Medulla oblongata (tissue), 1 donor: ENCODE results near the gene PPP1R12B.
"Not testable (repeated sequence)": the region's sequence is repeated elsewhere in the genome, so short reads cannot be mapped to it uniquely, and the experiment has no call there.

ENCODE experiments used
- DNase-seq: peaks from one replicate; pipeline ENCODE4 v3.0.0-alpha.2; 2015; ENCODE audit errors: extremely low spot score

The PPP1R12B gene

DNA sequence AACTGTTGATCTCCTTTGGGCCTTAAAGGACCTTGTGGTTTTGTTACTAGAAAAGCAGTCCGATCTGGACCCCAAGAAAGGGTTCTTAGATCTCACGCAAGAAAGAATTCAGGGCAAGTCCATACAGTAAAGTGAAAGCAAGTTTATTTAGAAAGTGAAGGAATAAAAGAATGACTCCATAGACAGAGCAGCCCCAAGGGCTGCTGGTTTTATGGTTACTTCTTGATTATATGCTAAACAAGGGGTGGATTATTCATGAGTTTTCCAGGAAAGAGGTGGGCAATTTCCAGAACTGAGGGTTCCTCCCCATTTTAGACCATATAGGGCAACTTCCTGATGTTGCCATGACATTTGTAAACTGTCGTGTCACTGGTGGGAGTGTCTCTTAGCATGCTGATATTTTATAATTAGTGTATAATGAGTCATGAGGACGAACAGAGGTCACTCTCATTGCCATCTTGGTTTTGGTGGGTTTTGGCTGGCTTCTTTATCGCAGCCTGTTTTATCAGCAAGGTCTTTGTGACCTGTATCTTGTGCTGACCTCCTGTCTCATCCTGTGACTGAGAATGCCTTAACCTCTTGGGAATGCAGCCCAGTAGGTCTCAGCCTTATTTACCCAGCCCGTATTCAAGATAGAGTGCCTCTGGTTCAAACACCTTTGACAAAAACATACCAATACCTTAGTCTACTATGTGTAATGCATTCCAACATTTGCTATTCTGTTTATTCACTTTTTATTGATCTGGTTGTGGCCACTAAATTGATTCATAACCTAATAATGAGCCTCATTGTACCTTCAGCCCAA is 183.5 kb downstream of the PPP1R12B start:
- DNase-seq, result not testable (repeated sequence)

DNA sequence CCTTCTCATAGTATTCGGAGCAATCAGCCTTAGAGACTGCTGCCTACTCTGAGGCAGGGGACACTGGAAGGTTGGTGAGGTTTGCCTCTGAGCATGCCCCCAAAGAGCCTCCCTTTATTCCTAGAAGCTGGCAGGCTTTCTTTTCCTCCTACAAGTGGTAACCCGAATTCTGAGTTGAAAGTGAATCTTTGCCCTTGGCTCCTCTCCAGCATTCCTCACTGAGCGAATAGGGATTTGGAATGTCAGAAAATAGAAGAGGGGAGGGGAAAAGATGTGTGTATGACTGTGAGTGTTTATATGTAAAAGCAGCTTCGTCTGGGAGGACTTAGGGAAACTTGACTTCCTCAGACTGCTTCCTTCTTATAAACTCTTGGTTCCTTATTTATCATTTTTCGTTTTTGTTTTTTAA is 190.7 kb downstream of the PPP1R12B start:
- not testable (repeated sequence) for DNase-seq

DNA sequence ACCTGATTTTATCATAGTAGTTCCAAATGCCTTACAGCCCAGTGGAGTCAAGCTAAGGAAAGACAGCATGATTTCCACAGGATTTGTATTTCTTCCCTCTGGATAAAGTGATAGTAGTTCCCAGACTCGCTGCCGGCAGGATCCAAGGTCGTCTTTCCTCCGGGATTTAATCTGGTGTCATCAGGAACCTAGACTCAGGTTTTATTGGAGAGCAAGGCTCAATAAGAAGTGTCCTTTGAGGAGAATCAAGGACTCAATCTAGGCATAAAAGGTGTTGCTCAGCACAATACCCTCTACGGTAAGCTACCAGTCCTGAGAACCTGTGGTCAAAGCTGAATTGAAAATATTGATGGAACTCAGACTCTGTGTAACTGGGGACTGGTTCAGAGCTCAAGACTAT is 191.1 kb downstream of the PPP1R12B start:
- not testable (repeated sequence) for DNase-seq

DNA sequence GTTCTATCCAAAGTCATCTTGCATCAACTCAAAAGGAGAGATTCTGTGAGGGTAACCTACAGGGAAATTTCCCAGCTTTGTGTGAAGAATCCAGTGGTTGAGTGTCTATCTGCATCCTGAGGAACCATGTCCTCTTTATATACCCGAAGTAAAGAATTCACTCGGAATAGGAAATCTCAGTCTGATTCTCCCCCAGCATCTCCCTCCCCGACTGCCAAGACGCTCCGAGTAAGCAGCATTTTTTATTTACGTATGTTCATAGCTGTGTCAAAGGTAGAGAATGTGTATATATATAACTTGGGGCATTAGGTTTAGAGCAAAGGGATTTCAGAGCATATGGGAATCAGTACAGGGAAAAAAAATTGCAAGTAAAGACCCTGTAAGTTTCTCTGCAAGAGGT is 191.5 kb downstream of the PPP1R12B start:
- no peak for DNase-seq

DNA sequence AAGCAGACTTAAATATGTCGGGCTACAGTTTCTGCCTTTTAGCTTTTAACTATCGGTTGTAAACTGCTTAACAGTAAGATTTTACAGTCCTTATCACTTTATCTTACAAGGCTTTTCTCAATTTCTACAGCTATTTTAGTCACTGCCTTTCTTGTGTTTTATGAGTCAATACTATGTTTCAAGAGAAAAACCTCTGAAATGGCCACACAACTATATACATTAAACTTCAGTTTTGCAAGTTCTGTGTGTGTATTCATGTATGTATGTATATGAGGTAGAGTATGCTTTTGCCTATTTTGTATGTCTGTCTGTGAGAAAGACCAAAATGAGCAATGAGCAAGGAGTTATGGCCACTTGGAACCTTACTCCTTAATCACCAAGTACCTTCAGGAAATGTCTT is 191.9 kb downstream of the PPP1R12B start:
- no peak for DNase-seq

DNA sequence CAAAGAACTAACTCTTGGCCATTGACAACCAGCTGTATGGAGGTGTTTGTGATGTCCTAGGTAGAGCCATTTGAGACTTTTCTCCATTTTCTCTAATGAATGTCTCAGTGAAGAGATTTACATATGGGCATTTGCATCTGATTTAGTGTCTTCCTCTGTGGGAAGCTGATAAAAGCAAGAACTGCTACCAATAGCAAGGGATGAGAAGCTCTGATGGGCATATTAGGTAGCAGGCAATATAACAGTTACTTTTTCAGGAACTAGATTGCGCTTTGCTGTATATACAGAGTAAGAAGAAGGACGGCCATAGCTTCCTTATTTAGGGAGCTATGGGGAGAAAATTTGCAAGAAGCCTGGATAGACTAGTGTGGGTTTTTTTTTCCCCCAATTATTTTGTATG is 192.4 kb downstream of the PPP1R12B start:
- DNase-seq, result not testable (repeated sequence)

DNA sequence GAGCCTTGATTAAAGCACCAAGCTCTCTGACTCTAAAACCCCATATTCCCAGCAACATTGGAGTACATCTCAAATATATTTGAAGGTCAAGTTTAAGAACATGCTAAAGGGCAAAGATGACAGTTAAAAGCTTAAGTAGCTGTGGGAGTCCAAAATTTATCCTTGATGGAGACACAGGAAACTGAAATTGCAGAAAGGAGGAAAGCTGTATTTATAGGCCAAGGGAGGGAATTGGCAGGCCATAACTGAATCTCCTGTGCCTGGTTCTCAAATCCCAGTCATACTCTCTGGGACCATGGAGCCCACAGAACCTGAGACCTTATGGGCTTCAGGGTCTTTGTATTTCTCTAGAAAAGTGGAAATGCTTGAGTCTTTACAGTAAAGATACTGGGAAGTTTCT is 193.9 kb downstream of the PPP1R12B start:
- DNase-seq, result not testable (repeated sequence)

DNA sequence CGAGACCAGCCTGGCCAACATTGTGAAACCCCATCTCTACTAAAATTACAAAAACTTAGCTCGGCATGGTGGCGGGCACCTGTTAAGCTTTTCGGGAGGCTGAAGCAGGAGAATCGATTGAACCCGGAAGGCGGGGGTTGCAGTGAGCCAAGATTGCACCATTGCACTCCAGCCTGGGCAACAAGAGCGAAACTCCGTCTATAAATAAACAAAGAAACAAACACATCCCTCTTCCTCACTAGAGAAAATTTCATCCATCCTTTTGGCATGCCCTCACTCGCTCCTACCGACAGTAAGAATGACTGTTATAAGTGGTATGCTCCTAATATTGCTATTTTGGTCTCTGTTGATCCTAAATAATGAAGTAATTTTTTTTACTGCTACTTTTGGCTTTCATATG is 195.0 kb downstream of the PPP1R12B start:
- DNase-seq, result not testable (repeated sequence)

DNA sequence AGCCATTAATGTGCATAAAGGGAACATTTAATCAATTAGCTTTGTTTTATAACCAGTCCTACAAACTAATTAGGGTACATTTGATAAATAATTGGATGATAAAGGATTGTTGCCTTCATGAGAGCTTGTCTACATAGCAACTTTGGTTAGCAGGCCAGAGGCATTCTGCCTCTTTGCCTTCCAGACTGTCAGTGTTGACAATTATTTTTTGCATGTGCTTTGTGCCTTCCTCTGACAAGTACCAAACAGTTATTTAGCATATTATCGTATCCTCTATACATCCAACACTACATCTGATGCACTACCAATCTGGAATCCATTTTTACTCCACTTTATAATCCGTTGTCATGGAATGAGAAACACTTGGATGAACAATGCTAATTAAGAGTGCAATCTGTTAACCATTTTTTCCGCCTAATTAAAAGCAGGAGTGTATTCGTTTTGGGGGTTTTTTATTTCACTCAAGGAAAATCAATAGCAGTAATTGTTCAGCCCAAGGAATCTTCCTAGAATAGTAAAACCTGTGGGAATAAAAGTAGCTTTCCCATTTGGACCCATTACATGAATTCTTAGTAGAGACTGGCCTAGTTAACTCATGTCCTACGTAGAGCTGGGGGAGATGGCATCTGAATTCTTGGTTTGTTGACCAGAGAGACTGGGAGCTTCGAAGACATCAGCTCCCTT is 196.4 kb downstream of the PPP1R12B start:
- not testable (repeated sequence) for DNase-seq

DNA sequence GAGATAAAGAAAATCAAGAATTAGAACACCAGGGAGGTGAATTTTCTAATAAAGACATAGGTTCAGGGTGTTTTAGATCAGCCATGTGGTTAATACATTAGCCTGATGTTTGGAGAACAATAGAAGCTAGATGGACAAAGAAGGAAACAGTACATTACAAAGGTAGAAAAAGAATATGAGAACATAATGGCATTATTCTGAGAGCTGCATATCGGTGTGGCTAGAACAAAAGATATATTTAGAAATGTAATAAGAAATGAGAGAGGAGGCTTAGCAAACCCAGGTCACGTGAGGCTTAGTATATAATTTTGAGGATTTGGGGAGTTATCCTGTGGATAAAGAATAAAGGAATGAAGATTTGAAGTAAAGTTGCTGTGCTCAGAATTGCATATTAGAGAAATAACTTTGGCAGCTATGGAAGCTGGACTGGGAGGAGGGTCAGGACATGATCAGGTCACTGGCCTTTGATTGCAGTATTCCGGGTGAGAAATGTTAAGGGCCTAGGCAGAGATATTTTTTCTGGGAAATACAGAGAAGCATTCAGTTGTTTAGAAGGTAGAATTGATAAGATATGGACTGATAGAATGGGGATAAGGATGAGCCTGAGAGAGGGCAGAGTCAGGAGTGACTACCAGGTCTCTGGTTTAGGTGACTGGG is 197.3 kb downstream of the PPP1R12B start:
- DNase-seq, result not testable (repeated sequence)

DNA sequence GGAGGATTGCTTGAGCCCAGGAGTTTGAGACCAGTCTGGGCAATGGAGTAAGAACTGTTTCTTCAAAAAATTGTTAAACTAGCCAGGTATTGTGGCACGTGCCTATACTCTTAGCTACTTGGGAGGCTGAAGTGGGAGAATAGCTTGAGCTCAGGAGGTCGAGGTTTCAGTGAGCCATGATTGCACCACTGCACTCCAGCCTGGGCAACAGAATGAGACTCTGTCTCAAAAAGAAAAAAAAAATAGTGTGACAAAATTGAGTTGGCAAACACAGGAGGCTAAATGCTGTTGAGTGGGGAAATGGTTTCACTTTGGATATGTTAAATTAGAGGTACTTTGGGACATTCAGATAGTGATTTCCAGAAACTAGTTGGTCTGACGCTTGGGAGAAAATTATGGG is 197.9 kb downstream of the PPP1R12B start:
- not testable (repeated sequence) for DNase-seq

DNA sequence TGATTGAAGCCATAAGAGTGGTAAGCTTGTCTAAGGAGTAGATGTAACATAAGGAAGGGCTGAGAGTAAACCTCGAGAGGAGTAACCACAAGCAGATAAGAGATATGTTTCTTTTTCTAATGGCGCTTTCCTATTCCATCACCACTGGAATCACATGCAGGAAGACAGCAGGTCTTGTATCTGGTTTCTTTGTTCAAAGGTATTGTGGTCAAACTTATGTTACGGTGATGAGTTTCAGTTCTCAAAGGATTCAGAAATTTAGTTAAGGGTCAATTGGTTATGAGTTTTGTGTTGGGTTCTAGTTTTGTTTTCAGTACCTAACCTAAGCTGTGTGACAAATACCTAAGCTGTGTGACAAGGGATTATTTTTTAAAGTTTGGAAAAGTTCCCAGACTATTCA is 198.3 kb downstream of the PPP1R12B start:
- DNase-seq, result not testable (repeated sequence)

DNA sequence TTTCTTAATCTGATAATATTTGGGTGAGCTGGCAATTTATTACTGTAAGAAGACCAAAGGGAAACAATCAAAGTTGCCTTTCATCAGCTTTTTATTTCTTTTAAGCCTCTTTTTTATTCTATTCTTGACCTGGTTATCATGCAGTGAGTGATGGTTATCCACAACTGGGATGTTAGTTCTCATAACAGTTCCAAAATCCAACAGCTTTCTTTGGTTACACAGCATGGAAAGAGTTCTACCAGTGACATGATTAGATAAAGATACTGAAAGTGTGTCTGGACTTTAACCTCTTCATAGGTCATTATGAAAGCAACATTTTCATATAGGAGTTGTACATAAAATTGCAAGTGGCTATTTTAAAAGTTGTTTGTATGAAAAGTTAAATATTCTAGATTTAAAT is 198.7 kb downstream of the PPP1R12B start:
- DNase-seq, result no peak

DNA sequence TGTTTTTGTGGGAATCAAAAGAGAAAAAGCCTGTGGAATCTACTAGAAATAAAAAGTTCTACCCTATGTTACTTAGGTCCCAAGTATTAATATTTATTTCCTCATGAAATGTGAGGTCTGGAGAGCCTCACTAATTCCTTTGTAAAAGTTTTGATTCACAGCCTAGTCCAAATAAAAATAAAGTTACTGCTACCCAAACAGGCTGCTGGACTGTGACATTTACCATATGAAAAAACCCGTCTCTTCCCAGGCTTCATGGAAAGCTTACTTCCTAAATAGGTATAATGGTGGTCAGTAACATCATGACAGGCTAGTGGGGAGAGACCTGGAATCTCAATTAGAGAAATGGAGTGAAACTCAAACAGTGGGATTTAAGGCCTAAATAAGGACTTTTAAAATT is 201.6 kb downstream of the PPP1R12B start:
- not testable (repeated sequence) for DNase-seq

DNA sequence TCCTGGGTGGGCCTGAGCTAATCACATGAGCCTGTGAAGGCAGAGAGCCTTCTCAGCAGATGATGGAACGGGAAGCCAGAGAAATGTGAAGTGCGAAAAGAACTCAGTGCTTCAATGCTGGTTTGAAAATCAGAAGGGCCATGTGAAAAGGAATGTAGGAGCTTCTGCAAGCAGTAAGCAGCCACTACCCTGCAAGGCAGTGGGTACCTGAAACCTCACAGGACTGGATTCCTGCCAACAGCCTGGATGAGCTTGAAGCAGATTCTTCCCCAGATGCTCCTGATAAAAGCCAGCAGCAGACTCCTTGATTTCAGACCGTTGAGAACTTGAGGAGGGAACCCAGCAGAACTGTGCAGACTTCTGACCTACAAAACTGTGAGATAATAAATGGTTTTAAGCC is 203.2 kb downstream of the PPP1R12B start:
- DNase-seq, result no peak

DNA sequence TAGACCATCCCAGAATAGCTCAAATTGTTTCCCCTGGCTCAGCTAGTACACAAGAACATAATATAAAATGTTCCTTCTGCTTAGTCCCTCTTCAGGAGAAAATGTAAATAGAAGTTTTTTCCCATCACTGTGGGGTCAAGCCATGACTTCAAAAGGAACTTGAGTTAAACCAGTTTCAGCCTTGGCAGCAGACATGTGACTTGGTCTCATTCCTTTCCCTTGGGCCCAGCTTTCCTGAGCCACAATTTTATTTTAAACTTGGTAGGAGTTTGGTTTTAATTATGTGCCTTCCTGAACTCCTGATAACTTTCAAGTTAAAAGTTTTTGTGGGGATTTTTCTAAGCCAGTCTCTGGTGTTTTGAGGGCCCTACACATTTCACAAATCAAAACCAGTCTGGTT is 204.1 kb downstream of the PPP1R12B start:
- DNase-seq, result not testable (repeated sequence)

DNA sequence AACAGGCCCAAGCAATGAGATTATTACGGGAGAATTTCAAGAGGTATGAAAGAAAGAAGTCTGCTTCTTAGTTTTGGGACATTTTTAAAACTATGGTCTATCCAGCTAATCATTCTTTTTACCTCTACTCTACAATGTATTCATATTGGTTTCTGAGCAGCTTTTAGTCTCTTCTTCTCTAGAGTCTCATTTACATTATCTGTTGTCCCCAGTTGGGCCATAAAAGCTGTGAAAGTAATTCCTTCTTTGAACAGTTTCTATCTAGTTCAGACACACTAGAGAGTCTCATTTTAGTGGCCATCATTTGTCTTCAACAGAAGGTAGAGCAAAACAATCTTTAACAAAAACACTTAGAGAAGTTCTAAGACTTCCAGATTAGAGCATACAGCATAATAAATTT is 204.6 kb downstream of the PPP1R12B start:
- not testable (repeated sequence) for DNase-seq

DNA sequence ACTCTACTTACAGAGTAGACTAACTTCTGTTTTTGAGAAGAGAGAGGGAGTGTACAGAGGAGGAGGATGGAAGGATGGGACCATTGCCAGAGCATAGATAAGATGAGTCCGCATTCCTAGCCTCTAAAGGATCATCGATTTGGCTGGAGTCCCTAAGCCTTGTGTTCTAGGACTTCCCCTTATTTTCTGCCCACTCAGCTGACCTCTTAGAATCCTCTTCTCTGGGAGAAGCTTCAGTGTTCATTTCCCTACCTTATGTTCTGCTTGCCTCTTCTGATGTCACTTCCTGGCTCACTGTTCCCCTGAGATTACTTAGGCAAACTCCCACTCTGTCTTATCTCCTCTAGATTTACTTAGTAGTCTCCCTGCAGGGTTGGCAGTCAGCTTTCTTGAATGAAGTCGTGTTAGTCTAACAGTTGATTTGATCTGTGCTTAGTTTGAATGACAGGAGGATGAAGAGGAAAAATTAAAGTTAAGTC is 205.1 kb downstream of the PPP1R12B start:
- DNase-seq, result peak; percentile 77

DNA sequence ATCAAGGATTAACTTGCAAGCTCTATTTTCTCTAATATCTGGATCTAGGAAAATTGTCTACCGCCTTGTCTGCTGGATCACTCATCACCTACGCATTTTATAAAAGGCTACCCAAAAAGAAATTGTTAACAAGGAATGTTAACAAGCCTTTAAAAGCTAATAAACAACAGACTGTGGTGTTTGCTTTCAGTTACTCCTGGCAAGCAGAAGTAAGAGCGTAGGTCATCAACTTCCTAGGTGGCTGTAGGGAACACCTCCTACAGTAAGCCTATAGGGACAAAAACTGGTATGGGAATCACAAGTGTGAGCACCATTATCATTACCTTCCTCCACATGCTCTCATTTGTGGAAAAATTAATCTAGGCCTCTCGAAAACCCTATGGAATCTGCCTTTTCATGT is 206.1 kb downstream of the PPP1R12B start:
- DNase-seq, result not testable (repeated sequence)

DNA sequence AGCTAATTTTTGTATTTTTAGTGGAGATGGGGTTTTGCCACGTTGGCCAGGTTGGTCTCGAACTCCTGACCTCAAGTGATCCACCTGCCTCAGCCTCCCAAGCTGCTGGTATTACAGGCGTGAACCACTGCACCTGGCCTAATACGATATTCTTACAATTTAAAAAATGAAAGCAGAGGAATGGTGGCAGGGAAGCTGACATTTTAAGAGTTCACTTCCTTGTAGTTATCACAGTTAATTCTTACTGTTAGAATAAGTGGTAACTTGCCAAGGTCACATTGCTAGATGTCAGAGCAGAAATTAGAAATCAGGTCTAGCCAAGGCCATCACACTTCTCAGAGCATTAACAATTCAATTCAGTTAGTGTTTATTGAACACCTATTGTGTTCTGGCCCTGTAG is 207.5 kb downstream of the PPP1R12B start:
- DNase-seq, result not testable (repeated sequence)

DNA sequence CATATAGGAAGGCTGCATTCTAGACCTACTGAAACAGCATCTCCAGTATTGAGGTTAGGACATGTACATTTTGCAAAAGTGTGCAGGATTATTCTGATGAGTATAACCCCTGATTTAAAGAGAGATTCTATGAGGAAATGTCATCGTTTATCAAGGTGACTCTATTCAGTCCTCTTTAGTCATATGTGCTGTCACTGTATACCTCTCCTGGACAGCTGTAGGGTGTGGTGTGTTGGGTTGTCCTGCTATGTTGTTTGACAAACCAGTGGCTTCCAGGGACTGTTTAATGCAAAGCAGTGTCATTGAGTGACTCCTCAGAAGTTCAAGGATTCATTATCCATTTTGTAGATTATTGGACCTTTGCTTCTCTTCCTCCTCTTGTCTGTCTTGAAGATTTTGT is 209.2 kb downstream of the PPP1R12B start:
- not testable (repeated sequence) for DNase-seq

DNA sequence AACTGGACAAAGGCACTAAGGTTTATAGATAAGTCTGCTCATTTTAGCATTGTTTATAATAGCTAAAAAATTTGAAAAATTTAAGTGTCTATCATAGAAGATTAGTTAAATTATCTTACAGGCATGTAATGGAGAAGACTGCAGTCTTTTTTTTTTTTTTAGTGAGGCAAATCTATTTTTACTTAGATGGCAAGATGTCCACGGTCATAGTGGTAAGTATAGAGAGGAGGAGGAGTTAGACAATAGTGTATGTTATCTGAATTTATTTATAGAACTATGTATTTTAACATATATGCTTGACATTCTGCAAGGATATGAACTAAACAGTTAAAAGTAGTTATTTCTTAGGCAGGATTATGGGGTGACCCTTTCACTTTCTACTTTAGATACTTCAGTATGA is 212.7 kb downstream of the PPP1R12B start:
- no peak for DNase-seq
